Trophoblast cell (in vitro differentiated cells and primary cell): ENCODE results near the gene OR7G1.

ENCODE experiments used
- DNase-seq, 2 donors: peaks; one replicate each; pipeline ENCODE4 v3.0.0-alpha.2; 2016
- H2AFZ ChIP-seq: 2 replicates; pipeline ENCODE4 v1.6.1; 2013; ENCODE audit warnings: low read length, moderate library complexity, mild to moderate bottlenecking; ENCODE audit not compliant: insufficient read depth, poor library complexity
- H2AK5ac ChIP-seq: 2 replicates; pipeline ENCODE4 v1.6.1; 2013; ENCODE audit warnings: mild to moderate bottlenecking, low read length
- H2BK120ac ChIP-seq: 2 replicates; pipeline ENCODE4 v1.6.1; 2013; ENCODE audit warnings: low read length, mild to moderate bottlenecking, moderate library complexity; ENCODE audit not compliant: insufficient read depth, poor library complexity
- H2BK12ac ChIP-seq: 2 replicates; pipeline ENCODE4 v1.6.1; 2013; ENCODE audit warnings: mild to moderate bottlenecking, low read length, moderate library complexity
- H2BK5ac ChIP-seq: 2 replicates; pipeline ENCODE4 v1.6.1; 2013; ENCODE audit warnings: low read length, low read depth, moderate library complexity, mild to moderate bottlenecking; ENCODE audit not compliant: poor library complexity
- H3K14ac ChIP-seq: 2 replicates; pipeline ENCODE4 v1.6.1; 2013; ENCODE audit warnings: mild to moderate bottlenecking, low read length
- H3K18ac ChIP-seq: 2 replicates; pipeline ENCODE4 v1.6.1; 2013; ENCODE audit warnings: mild to moderate bottlenecking, low read length
- H3K23ac ChIP-seq: 2 replicates; pipeline ENCODE4 v1.6.1; 2013; ENCODE audit warnings: low read length
- H3K27ac ChIP-seq: 2 replicates; pipeline ENCODE4 v1.5.1; 2013; ENCODE audit warnings: low read depth, mild to moderate bottlenecking, inconsistent platforms, low read length, moderate library complexity
- H3K27me3 ChIP-seq: 2 replicates; pipeline ENCODE4 v1.6.1; 2013; ENCODE audit warnings: inconsistent platforms, mild to moderate bottlenecking, low read length, moderate library complexity; ENCODE audit not compliant: insufficient read depth
- H3K36me3 ChIP-seq, 2 experiments: 1 replicate in 1 of 2; 2 replicates in 1 of 2; pipeline ENCODE4 v1.6.1; 2013; ENCODE audit warnings: low read length in 2 of 2, mild to moderate bottlenecking in 2 of 2, moderate library complexity in 1 of 2; ENCODE audit not compliant: insufficient read depth in 2 of 2, control insufficient read depth in 1 of 2
- H3K4ac ChIP-seq: 2 replicates; pipeline ENCODE4 v1.6.1; 2013; ENCODE audit warnings: low read depth, mild to moderate bottlenecking, low read length, moderate library complexity
- H3K4me1 ChIP-seq, 2 experiments: 1 replicate in 1 of 2; 2 replicates in 1 of 2; pipeline ENCODE4 v1.6.1; 2013; ENCODE audit warnings: low read length in 2 of 2, mild to moderate bottlenecking in 2 of 2, moderate library complexity in 1 of 2; ENCODE audit not compliant: insufficient read depth in 2 of 2, control insufficient read depth in 1 of 2
- H3K4me2 ChIP-seq: 2 replicates; pipeline ENCODE4 v1.6.1; 2013; ENCODE audit warnings: inconsistent platforms, mild to moderate bottlenecking, low read length, moderate library complexity
- H3K4me3 ChIP-seq: 2 replicates; pipeline ENCODE4 v1.5.1; 2013; ENCODE audit warnings: mild to moderate bottlenecking, low read depth, low read length, inconsistent platforms
- H3K79me1 ChIP-seq: one replicate; pipeline ENCODE4 v1.6.1; 2013; ENCODE audit warnings: low read length
- H3K79me2 ChIP-seq: 2 replicates; pipeline ENCODE4 v1.6.1; 2013; ENCODE audit warnings: low read length, mild to moderate bottlenecking; ENCODE audit not compliant: control insufficient read depth, insufficient read depth, poor library complexity
- H3K9ac ChIP-seq: 2 replicates; pipeline ENCODE4 v1.6.1; 2013; ENCODE audit warnings: mild to moderate bottlenecking, low read length
- H3K9me3 ChIP-seq: 2 replicates; pipeline ENCODE4 v1.6.1; 2013; ENCODE audit warnings: low read depth, mild to moderate bottlenecking, control low read depth, inconsistent platforms, low read length; ENCODE audit not compliant: insufficient read depth
- H4K12ac ChIP-seq: 2 replicates; pipeline ENCODE4 v1.6.1; 2013; ENCODE audit warnings: low read depth, mild to moderate bottlenecking, low read length, moderate library complexity
- H4K8ac ChIP-seq: 2 replicates; pipeline ENCODE4 v1.6.1; 2013; ENCODE audit warnings: low read depth, mild to moderate bottlenecking, low read length, moderate library complexity
- H4K91ac ChIP-seq: one replicate; pipeline ENCODE4 v1.6.1; 2013; ENCODE audit warnings: low read depth, mild to moderate bottlenecking, low read length, moderate library complexity
- WGBS: extraction: QIAGEN DNeasy Blood & Tissue Kit; methylation state at CpG from one replicate; pipeline ENCODE4 v1.1.7; 2013; ENCODE audit warnings: missing lambda C conversion rate; ENCODE audit not compliant: insufficient read length, insufficient coverage; ENCODE audit errors: extremely low coverage; 5-methylcytosine and 5-hydroxymethylcytosine counted together

The OR7G1 gene

DNA sequence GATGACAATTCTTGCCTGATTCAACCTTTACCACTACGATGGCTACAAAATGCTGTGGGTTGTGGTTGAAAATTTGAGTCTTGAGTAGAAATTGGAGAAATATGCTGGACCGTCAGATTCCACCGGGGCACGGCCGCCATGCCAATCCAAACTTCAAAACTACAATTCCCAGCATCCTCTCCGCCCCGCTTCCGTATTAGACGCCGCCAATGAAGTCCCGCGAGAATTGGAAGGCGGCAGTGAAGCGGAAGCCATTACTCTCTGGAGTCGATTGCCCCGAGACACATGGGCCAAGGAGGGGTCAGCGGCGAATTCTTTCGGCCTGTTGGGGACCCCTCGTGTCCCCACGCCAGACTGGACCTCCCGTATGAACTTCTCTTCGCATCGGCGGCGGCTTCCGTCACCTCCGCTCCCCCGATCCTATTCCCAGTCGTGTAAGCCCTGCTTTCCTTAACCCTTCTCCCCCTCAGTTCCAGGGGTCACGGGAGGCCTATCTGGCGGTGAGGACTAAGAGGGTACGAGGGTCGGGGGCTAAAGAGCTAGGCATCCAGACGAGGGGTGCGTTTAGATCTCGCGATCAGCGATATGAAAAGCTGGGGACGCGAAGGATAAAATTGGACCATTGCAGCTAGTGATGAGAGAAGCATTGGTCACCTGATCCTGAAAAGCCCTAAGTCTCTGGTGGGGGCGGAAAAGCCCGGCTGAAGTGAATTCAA is 24.8 kb upstream of the OR7G1 start, which contains the start of gene ZNF317:
TSS of gene ZNF317 (plus strand) at position 239 of the 716 bp plus-strand sequence. CDS start 15,620 bp downstream, outside the sequence.
- Histone ChIP-seq H3K14ac (peak within 1 kb of the TSS; percentile 79), H3K4ac (peak within 1 kb of the TSS; percentile 69), H3K36me3 (peaks cover 0 to 2% of the 10 kb centered on the region in 2 experiments), H2AFZ (peak within 1 kb of the TSS; percentile 92), H3K27ac (no peak within 1 kb of the TSS), H3K4me3 (peak within 1 kb of the TSS; percentile 98), H4K91ac (peak within 1 kb of the TSS; percentile 73), H4K12ac (peak within 1 kb of the TSS; percentile 55), H3K79me2 (peaks cover 11% of the 10 kb centered on the region), H2BK12ac (no peak within 1 kb of the TSS), H3K23ac (peak within 1 kb of the TSS; percentile 53), H2AK5ac (peak within 1 kb of the TSS; percentile 31), H3K4me2 (peak within 1 kb of the TSS; percentile 97), H3K4me1 (peaks cover 0 to 2% of the 10 kb centered on the region in 2 experiments), H2BK5ac (peak within 1 kb of the TSS; percentile 37), H4K8ac (peak within 1 kb of the TSS; percentile 84), H2BK120ac (peak within 1 kb of the TSS; percentile 36), H3K9me3 (peaks cover 4% of the 10 kb centered on the region), H3K18ac (peak within 1 kb of the TSS; percentile 66), H3K9ac (peak within 1 kb of the TSS; percentile 100), H3K27me3 (no peaks in the 10 kb centered on the region), H3K79me1 (peaks cover 4% of the 10 kb centered on the region)
- WGBS: no CpG with 5 or more reads among the region's 43 CpGs
- peak; percentile 93 to 99 for DNase-seq

DNA sequence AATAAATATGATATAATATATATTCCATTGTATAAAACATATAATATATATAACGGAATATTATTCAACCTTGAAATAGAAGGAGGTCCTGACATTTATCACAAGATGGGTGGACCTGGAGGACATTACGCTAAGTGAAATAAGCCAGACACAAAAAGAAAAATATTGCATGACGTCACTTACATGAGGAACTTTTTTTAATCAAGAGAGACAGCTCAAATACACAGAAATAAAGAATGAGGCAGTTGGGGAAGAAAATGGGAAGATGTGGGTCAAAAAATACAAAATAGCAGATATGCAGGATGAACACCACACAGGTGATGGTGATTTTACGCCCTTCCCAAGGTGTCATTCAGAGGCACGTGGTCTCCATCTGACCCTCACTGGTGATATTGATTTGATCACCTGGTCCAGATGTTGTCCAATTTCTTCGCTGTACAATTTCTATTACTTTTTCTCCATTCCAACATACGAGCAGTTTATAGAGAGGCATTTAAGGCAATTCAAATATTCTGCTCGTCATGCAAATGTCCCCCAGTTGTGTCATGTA is 24.1 kb upstream of the OR7G1 start:
- Histone ChIP-seq H3K27me3 (no peaks in the 10 kb centered on the region), H2BK120ac (no peak overlapping the region), H3K9me3 (no peaks in the 10 kb centered on the region), H4K91ac (no peak overlapping the region), H2AFZ (peak overlapping the region; percentile 56), H3K9ac (peak overlapping the region; percentile 75), H3K23ac (no peak overlapping the region), H2BK5ac (no peak overlapping the region), H3K4ac (no peak overlapping the region), H4K8ac (no peak overlapping the region), H4K12ac (no peak overlapping the region), H3K4me1 (peaks cover 0 to 2% of the 10 kb centered on the region in 2 experiments), H3K79me2 (peaks cover 8% of the 10 kb centered on the region), H3K27ac (no peak overlapping the region), H3K79me1 (peaks cover 4% of the 10 kb centered on the region), H2AK5ac (no peak overlapping the region), H3K14ac (no peak overlapping the region), H3K18ac (no peak overlapping the region), H2BK12ac (no peak overlapping the region), H3K4me2 (peak overlapping the region; percentile 95), H3K36me3 (peaks cover 0 to 2% of the 10 kb centered on the region in 2 experiments), H3K4me3 (peak overlapping the region; percentile 63)
- no peak for DNase-seq
- WGBS: no CpG with 5 or more reads among the region's 8 CpGs

DNA sequence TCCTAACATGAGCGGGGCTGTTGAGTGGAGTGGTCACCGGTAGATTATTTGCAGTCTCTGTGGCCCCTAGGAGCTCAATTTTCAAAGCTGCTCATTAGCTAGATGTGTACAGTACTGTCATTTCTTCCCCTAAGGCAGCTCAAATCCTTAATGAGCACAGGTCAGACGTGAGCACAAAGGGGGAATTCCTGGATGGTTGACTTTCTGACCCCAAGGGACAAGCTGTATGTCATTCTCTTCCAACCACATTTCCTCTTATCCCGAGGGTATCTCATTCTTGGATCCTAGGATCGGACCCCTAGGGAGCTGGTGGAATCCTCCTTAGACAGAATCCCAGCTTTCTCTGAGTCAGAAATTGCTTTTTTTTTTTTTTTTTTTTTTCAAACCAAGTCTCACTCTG is 16.9 kb upstream of the OR7G1 start:
- Histone ChIP-seq H2BK5ac (no peak overlapping the region), H3K23ac (no peak overlapping the region), H3K27me3 (no peaks in the 10 kb centered on the region), H2BK12ac (no peak overlapping the region), H2AK5ac (no peak overlapping the region), H3K27ac (no peak overlapping the region), H4K12ac (no peak overlapping the region), H3K79me2 (no peaks in the 10 kb centered on the region), H4K8ac (no peak overlapping the region), H3K36me3 (no peaks in the 10 kb centered on the region), H3K4ac (no peak overlapping the region), H3K9me3 (peaks cover 3% of the 10 kb centered on the region), H3K9ac (no peak overlapping the region), H2BK120ac (no peak overlapping the region), H3K4me3 (no peak overlapping the region), H3K4me2 (no peak overlapping the region), H3K18ac (no peak overlapping the region), H3K79me1 (no peaks in the 10 kb centered on the region), H3K4me1 (no peaks in the 10 kb centered on the region), H2AFZ (no peak overlapping the region), H4K91ac (no peak overlapping the region), H3K14ac (no peak overlapping the region)
- no CpG with 5 or more reads among the region's 5 CpGs for WGBS
- DNase-seq: no peak

DNA sequence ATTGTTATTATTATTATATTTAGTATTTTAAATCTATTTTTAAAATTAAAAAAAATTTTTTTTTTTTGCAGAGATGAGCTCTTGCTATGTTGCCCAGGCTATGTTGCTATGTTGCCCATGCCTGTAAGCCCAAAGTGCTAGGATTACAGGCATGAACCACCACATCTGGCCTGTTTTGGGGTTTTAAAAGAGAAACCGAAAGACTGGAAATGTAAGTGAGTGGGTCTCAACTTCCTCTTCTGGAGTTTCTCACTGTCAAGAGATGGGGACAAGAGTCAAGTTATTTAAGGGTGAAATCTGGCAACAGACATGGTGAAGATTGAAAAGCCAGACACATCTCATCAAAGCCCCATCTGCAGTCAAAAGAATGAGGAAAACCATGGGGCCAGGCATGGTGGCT is 15.4 kb upstream of the OR7G1 start:
- no peak overlapping the region for H3K4ac ChIP-seq
- no peak overlapping the region for H3K9ac ChIP-seq
- no peak overlapping the region for H3K14ac ChIP-seq
- H2AK5ac ChIP-seq: no peak overlapping the region
- no peaks in the 10 kb centered on the region for H3K27me3 ChIP-seq
- no peak overlapping the region for H2BK120ac ChIP-seq
- no peak overlapping the region for H3K23ac ChIP-seq
- H3K4me3 ChIP-seq: no peak overlapping the region
- no peak overlapping the region for H2BK12ac ChIP-seq
- no peak overlapping the region for H3K4me2 ChIP-seq
- no peaks in the 10 kb centered on the region for H3K79me2 ChIP-seq
- DNase-seq: no peak
- no peak overlapping the region for H3K18ac ChIP-seq
- H3K4me1 ChIP-seq: no peaks in the 10 kb centered on the region
- no peak overlapping the region for H2BK5ac ChIP-seq
- no CpG with 5 or more reads among the region's 1 CpG for WGBS
- no peak overlapping the region for H4K8ac ChIP-seq
- H3K27ac ChIP-seq: no peak overlapping the region
- no peaks in the 10 kb centered on the region for H3K36me3 ChIP-seq
- no peak overlapping the region for H4K91ac ChIP-seq
- H3K9me3 ChIP-seq: peaks cover 8% of the 10 kb centered on the region
- no peaks in the 10 kb centered on the region for H3K79me1 ChIP-seq
- no peak overlapping the region for H4K12ac ChIP-seq
- H2AFZ ChIP-seq: no peak overlapping the region
